GM21576 (cell line): ENCODE measurements around the gene SRGAP2C.
"Not testable (repeated sequence)": the region's sequence is repeated elsewhere in the genome, so short reads cannot be mapped to it uniquely, and the experiment has no call there.

ENCODE experiments used
- ATAC-seq: cut with Tn5 transposase; IDR thresholded peaks from one replicate; pipeline ENCODE4 v1.9.1; 2021; ENCODE audit warnings: mild to moderate bottlenecking, moderate library complexity; ENCODE audit not compliant: unreplicated experiment

The SRGAP2C gene

GRCh38 chr1:121185140-121185708 lies 449 bp downstream of the SRGAP2C start:
- ATAC-seq = not testable (repeated sequence)

- not testable (repeated sequence) for ATAC-seq
Measured at GRCh38 chr1:121186191-121186590, 1.4 kb downstream of the SRGAP2C start.

DNA sequence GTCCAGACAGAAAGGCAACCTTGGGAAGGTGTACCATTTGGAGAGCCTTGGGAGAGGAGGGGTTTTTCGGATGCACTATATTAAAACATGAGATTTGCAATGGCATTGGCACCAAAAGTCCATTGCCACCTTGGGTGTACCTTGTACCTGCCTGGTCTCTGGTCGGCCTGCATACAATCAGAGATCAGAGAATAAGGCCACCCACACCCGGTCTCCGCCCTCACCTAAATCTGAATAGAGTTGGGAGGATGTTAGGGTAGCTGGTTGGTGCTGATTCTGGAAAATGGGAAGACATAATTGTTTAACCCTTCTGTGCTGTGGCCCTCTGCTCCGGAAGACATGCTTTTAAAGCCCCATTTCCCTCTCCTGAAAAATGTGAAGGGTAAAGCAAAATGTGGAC lies 3.1 kb downstream of the SRGAP2C start:
- ATAC-seq = not testable (repeated sequence)

DNA sequence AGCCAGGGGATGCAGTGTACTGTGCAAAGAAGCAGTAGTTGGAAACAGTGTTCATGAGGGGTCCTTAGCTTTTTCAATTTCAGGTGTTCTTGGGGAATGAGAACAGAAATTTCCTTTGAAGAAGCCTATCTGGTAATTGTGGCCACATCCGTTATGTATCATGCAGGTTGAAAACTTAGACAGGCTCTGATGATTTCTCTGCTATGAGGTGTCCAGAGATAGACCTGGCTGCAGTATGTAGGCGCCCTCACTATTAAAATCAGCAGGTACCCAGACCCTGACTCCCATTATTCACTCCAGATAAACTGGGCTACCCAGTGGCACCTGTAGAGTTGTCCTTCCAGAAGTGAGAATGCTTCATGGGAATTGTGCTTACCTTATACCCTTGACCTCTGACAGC lies 7.7 kb downstream of the SRGAP2C start:
- not testable (repeated sequence) for ATAC-seq

DNA sequence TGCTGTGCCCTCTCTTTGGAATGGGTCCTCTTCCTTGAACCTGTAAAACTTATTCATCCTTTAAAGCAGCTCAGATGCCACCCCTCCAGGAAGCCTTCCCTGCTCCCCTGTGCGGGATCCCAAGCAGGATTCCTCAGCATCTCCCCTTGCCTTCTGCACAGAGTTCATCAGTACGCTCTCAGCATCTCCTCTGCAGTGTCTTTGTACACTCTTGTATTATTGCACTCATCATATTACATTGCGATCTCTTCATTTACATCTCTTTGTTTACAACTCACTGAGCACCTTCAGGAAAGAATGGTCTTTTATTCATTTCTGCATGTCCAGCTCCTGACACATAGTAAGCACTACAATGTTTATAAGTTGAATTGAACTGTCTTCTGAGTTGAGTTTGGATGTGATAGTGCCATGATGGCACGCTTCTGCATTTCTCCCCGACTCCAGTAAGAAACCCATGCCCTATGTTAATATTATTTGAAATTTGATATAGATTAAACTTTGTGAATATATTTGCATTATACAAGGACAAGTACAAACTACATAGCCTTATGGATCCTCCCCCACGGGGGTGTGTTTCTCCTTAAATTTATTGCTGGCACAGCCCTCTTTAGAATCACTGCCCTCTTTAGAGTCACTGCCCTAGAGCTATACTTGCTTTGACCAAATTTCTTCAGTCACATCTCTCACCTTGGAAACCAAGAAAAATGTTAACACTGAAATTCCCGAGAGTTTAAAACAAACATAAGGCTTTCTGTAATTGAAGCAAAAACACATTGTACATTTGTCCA lies 12.5 kb downstream of the SRGAP2C start:
- ATAC-seq = not testable (repeated sequence)

GRCh38 chr1:121199763-121200162 lies 15.0 kb downstream of the SRGAP2C start:
- ATAC-seq = not testable (repeated sequence)

GRCh38 chr1:121200232-121200631 lies 15.5 kb downstream of the SRGAP2C start:
- not testable (repeated sequence) for ATAC-seq

GRCh38 chr1:121200985-121201981 lies 16.5 kb downstream of the SRGAP2C start:
- not testable (repeated sequence) for ATAC-seq

DNA sequence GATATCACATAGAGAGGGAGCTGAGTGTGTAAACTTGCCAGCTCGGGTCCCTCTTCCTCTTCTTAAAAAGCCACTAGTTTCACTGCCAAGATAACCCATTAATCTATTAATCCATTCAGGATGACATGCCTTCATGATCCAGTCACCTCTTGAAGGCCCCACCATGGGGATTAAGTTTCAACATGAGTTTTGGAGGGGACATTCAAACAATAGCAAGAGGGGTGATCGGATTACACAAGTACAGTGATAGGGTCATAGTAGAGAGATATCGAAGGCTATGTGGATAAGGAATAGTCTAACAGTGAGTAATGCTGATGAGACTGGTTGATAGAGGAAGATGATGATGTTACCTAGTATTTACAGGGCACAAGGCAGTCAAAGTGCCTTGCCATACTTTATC lies 18.2 kb downstream of the SRGAP2C start:
- ATAC-seq = not testable (repeated sequence)

GRCh38 chr1:121205786-121206711 lies 21.3 kb downstream of the SRGAP2C start:
- ATAC-seq = not testable (repeated sequence)

DNA sequence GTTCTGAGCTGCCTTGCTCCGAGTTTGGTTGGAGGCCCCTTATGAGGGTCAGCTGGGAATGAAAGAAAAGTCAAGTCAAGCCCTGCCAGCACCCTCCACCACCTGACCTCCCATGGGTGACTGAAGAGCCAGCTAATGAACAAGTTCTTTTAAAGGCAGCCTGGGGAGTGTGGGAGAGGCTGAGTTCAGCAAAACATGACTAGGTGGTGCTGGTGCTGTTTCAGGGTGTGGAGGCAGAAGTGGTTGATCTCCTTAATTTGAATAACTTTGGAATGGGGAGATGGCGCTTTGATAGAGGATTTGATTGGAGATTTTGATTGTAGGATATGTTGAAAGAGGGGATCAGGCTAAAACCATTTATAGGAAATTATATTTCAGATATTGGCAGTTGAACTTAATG lies 22.6 kb downstream of the SRGAP2C start:
- not testable (repeated sequence) for ATAC-seq

- ATAC-seq = not testable (repeated sequence)
Measured at GRCh38 chr1:121208375-121208774, 23.6 kb downstream of the SRGAP2C start.

DNA sequence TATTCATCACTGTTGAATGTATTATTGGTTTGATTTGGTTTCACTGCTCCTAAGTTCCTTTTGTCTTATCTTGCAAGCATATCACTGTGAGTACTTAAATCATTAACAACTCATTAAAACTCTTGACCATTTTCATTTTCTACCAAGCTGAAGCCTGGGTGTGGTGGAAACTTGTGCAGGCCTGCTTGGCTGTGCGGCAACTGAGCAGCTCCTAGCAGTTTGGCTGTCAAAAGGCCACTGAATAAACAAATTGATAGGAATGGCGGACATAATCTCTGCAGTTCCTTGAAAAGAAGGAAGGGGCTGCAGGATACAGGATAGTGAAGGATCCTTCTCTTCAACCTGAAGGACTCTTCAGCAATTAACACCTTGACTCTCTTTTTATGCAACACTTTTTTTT lies 26.0 kb downstream of the SRGAP2C start:
- ATAC-seq = not testable (repeated sequence)

- ATAC-seq = not testable (repeated sequence)
Measured at GRCh38 chr1:121213491-121213890, 28.7 kb downstream of the SRGAP2C start.

DNA sequence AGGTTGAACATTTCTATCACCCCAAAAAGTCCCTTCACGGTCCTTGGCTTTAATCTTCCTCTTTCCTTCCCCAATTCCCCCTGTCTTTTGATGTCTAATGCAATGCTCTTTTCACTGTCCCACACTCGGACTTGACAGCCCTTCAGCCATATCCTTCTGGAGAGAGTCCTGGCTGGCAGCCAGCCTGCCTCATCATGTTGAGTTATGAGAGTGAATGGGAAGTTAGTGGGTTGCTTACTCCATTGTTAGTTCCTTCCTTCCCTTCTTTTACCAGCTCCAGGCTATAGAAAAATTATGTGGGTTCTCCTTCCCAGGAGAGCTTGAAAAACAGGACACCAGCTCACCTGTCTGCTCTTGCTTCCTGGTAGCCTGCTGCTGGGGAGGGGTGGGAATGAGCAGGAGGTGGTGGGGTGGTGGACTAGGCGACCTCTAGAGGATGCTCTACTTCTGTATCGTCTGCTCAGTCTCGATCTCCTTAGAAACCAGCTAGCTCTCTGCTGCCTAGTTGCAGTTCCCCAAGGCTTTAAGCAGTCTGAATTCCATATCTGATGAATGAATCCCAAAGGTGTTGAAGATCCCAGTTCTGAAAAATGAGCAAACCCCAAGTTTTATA lies 29.9 kb downstream of the SRGAP2C start:
- not testable (repeated sequence) for ATAC-seq

- ATAC-seq = not testable (repeated sequence)
Measured at GRCh38 chr1:121215699-121216417, 31.1 kb downstream of the SRGAP2C start.

- not testable (repeated sequence) for ATAC-seq
Measured at GRCh38 chr1:121216676-121217075, 31.9 kb downstream of the SRGAP2C start.

GRCh38 chr1:121221770-121222169 lies 37.0 kb downstream of the SRGAP2C start:
- ATAC-seq = peak; percentile 43

- peak; percentile 99 for ATAC-seq
Measured at GRCh38 chr1:121224714-121225113, 39.9 kb downstream of the SRGAP2C start.
